DMS53 treated with DMSO at 0.1 percent for 48 hours (cell line): ENCODE results near the gene ASPA.
"Not testable (repeated sequence)": the region's sequence is repeated elsewhere in the genome, so short reads cannot be mapped to it uniquely, and the experiment has no call there.

Experiments used
- DNase-seq: peaks from one replicate; lab custom pipeline; 2025; ENCODE audit not compliant: unreplicated experiment; lab: John Stamatoyannopoulos, UW

ASPA gene

GRCh38 chr17:3475812-3476610 is at the start of gene ASPA:
Gene ASPA (plus strand): TSS chr17:3475997. CDS start chr17:3476160, 163 bp downstream.
- DNase-seq, result no peak

GRCh38 chr17:3433215-3433614 is 42.6 kb upstream of the ASPA start:
- not testable (repeated sequence) for DNase-seq

GRCh38 chr17:3433741-3434140 is 42.1 kb upstream of the ASPA start, which contains the start of gene OR1E2:
Gene OR1E2 (minus strand): TSS chr17:3433841. CDS start chr17:3433841, 0 bp downstream.
- no peak for DNase-seq

- DNase-seq, result no peak
These were observed 37.4 kb upstream of the ASPA start for GRCh38 chr17:3438368-3438767.

GRCh38 chr17:3440451-3440850 is 35.3 kb upstream of the ASPA start:
- DNase-seq, result no peak

GRCh38 chr17:3447625-3448024 is 28.2 kb upstream of the ASPA start:
- DNase-seq, result no peak

GRCh38 chr17:3448059-3448665 is 27.6 kb upstream of the ASPA start:
- no peak for DNase-seq

- not testable (repeated sequence) for DNase-seq
These were observed 9.4 kb upstream of the ASPA start for GRCh38 chr17:3466355-3466754.

GRCh38 chr17:3469529-3469928 is 6.3 kb upstream of the ASPA start:
- no peak for DNase-seq

- DNase-seq, result no peak
These were observed 4.2 kb upstream of the ASPA start, which contains the start of gene SPATA22 for GRCh38 chr17:3471599-3471998. Gene SPATA22 (minus strand): TSS chr17:3471819. CDS start chr17:3469325, 2,494 bp downstream.

GRCh38 chr17:3472137-3472536 is 3.7 kb upstream of the ASPA start:
- no peak for DNase-seq

- DNase-seq, result peak; percentile 83
These were observed 1.6 kb upstream of the ASPA start for GRCh38 chr17:3474212-3474611.

- DNase-seq, result no peak
These were observed 529 bp upstream of the ASPA start for GRCh38 chr17:3475251-3475685.

- DNase-seq, result no peak
These were observed 4.2 kb downstream of the ASPA start for GRCh38 chr17:3479988-3480387.

- no peak for DNase-seq
These were observed 7.1 kb downstream of the ASPA start for GRCh38 chr17:3482852-3483251.

GRCh38 chr17:3485481-3486068 is 9.8 kb downstream of the ASPA start:
- DNase-seq, result no peak

GRCh38 chr17:3497101-3497500 is 21.3 kb downstream of the ASPA start:
- DNase-seq, result no peak

GRCh38 chr17:3501344-3501743 is 25.5 kb downstream of the ASPA start:
- no peak for DNase-seq

GRCh38 chr17:3502466-3502865 is 26.7 kb downstream of the ASPA start:
- DNase-seq, result no peak

- DNase-seq, result no peak
These were observed 27.5 kb downstream of the ASPA start for GRCh38 chr17:3503285-3503684.

- DNase-seq, result no peak
These were observed 29.2 kb downstream of the ASPA start for GRCh38 chr17:3505008-3505407.

- DNase-seq, result no peak
These were observed 30.3 kb downstream of the ASPA start for GRCh38 chr17:3506054-3506453.
